Liver (tissue), 9 donors: Measurements from ENCODE around the gene TMEM245. TPM values are rescaled to one million over a fixed set of nuclear protein-coding genes. Genes with fewer than 3 reads are reported as not detected.

Source experiments
- DNase-seq: peaks from one replicate; pipeline ENCODE4 v3.0.0-alpha.2; 2017; ENCODE audit warnings: low spot score
- H3K27ac ChIP-seq, 2 donors: one replicate each; pipeline ENCODE4 v1.7.0; 2013; ENCODE audit warnings: inconsistent platforms in 2 of 2, low read length in 2 of 2, control low read depth in 1 of 2, low read depth in 1 of 2, mild to moderate bottlenecking in 1 of 2
- H3K27me3 ChIP-seq, 4 donors: one replicate each; pipeline versions ENCODE4 v1.6.1 to v1.7.0; 2013; ENCODE audit warnings: low read length in 3 of 4, inconsistent platforms in 1 of 4, mild to moderate bottlenecking in 1 of 4, moderate library complexity in 1 of 4; ENCODE audit not compliant: control insufficient read depth in 4 of 4, insufficient read depth in 4 of 4
- H3K36me3 ChIP-seq, 4 donors: one replicate each; pipeline versions ENCODE4 v1.6.1 to v1.7.0; 2013; ENCODE audit warnings: low read length in 3 of 4, mild to moderate bottlenecking in 3 of 4, low read depth in 1 of 4, moderate library complexity in 1 of 4; ENCODE audit not compliant: control insufficient read depth in 4 of 4, insufficient read depth in 3 of 4
- H3K4me1 ChIP-seq, 4 donors: one replicate each; pipeline versions ENCODE4 v1.6.1 to v1.7.0; 2013; ENCODE audit warnings: low read length in 3 of 4, mild to moderate bottlenecking in 3 of 4, moderate library complexity in 1 of 4; ENCODE audit not compliant: control insufficient read depth in 4 of 4, insufficient read depth in 4 of 4
- H3K4me3 ChIP-seq, 3 donors: one replicate each; pipeline versions ENCODE4 v1.6.1 to v1.7.0; 2013; ENCODE audit warnings: low read length in 3 of 3, control low read depth in 1 of 3, low read depth in 1 of 3, mild to moderate bottlenecking in 1 of 3
- H3K9ac ChIP-seq, 2 donors: one replicate each; pipeline ENCODE4 v1.7.0; 2013; ENCODE audit warnings: low read length in 2 of 2, mild to moderate bottlenecking in 2 of 2, moderate library complexity in 2 of 2, control low read depth in 1 of 2, low read depth in 1 of 2
- H3K9me3 ChIP-seq, 4 donors: one replicate each; pipeline versions ENCODE4 v1.6.1 to v1.7.0; 2013; ENCODE audit warnings: low read length in 3 of 4; ENCODE audit not compliant: control insufficient read depth in 4 of 4
- EGR1 ChIP-seq, 2 donors: IDR thresholded peaks; 2 replicates each; pipeline ENCODE4 v1.6.1; 2016 to 2018; ENCODE audit warnings: antibody characterized with exemption in 2 of 2, low read depth in 2 of 2
- FOXA2 ChIP-seq: IDR thresholded peaks from 2 replicates; pipeline ENCODE4 v1.6.1; 2016; ENCODE audit warnings: antibody characterized with exemption
- GABPA ChIP-seq, 2 donors: IDR thresholded peaks in 1 of 2; conservative IDR thresholded peaks in 1 of 2; 2 replicates each; pipeline ENCODE4 v1.6.1; 2016; ENCODE audit warnings: antibody characterized with exemption in 2 of 2, mild to moderate bottlenecking in 1 of 2, moderate library complexity in 1 of 2
- JUND ChIP-seq, 2 donors: IDR thresholded peaks; 2 replicates each; pipeline ENCODE4 v1.6.1; 2016; ENCODE audit warnings: antibody characterized with exemption in 2 of 2
- RXRA ChIP-seq, 2 donors: IDR thresholded peaks; 2 replicates each; pipeline ENCODE4 v1.6.1; 2017 to 2018; ENCODE audit warnings: antibody characterized with exemption in 2 of 2, mild to moderate bottlenecking in 1 of 2
- TAF1 ChIP-seq: conservative IDR thresholded peaks from 2 replicates; pipeline ENCODE4 v1.6.1; 2016; ENCODE audit warnings: antibody characterized with exemption, mild to moderate bottlenecking
- YY1 ChIP-seq: IDR thresholded peaks from 2 replicates; pipeline ENCODE4 v1.6.1; 2016; ENCODE audit warnings: antibody characterized with exemption, mild to moderate bottlenecking
- ZBTB33 ChIP-seq: IDR thresholded peaks from 2 replicates; pipeline ENCODE4 v1.6.1; 2016; ENCODE audit warnings: antibody characterized with exemption
- WGBS: extraction: QIAGEN DNeasy Blood & Tissue Kit; methylation state at CpG from one replicate; pipeline ENCODE4 v1.1.7; 2013; 5-methylcytosine and 5-hydroxymethylcytosine counted together
- polyA plus RNA-seq, 2 donors: library from polyadenylated mRNA; stranded (reverse) in 1 of 2; unstranded in 1 of 2; fragments of 200-250 nt in 1 of 2; fragments of >200 nt in 1 of 2; fragmentation: Nextera tagmentation in 1 of 2; extraction: Ambion mirVana in 1 of 2; gene quantifications; one replicate each; pipeline versions ENCODE4 v1.2.1 to v1.2.3, GENCODE V29; 2013 to 2015
- total RNA-seq, 2 donors: library from RNA; depleted of rRNA; stranded (reverse); fragments of >200 nt; gene quantifications; one replicate each; pipeline ENCODE4 v1.2.3, GENCODE V29; 2014
- TF ChIP-seq, protein P1 (sequence below): fragments of 150-350 bp; IDR thresholded peaks from 2 replicates; pipeline ENCODE4 v1.5.1; 2017; ENCODE audit warnings: improper control_type of control experiment, low read depth, low read length; ENCODE audit not compliant: missing input control
- TF ChIP-seq, protein P2 (sequence below): IDR thresholded peaks from 2 replicates; pipeline ENCODE4 v1.6.1; 2016; ENCODE audit warnings: antibody characterized with exemption
- donor health status: healthy.
- donor health status: healthy.
- donor health status: healthy.
- donor health status: healthy.
- donor health status: healthy.

The TMEM245 gene
- total and polyA plus RNA-seq, 4 donors: 13.7 to 75.3 (median 31.2) TPM

- Histone ChIP-seq H3K36me3 (no peaks in the 10 kb centered on the region), H3K9ac (no peak overlapping the region), H3K9me3 (peaks cover 0 to 10% (median 0%) of the 10 kb centered on the region in 4 donors), H3K4me3 (no peak overlapping the region), H3K27ac (no peak overlapping the region), H3K27me3 (no peaks in the 10 kb centered on the region), H3K4me1 (no peaks in the 10 kb centered on the region)
- no peak for DNase-seq
- WGBS: 87% methylated on average over 8 of the region's 8 CpGs
- TF ChIP-seq ZBTB33 (no peak), JUND (IDR thresholded peaks at IDR 0.05) (no peak), GABPA (IDR thresholded peaks at IDR 0.05 in 1 of 2, conservative IDR thresholded peaks at IDR 0.05 in 1 of 2) (no peak), YY1 (no peak), EGR1 (IDR thresholded peaks at IDR 0.05; ENCODE audit: low read depth in 2 of 2) (no peak), RXRA (IDR thresholded peaks at IDR 0.05) (no peak)
- TF ChIP-seq, protein P1, sequence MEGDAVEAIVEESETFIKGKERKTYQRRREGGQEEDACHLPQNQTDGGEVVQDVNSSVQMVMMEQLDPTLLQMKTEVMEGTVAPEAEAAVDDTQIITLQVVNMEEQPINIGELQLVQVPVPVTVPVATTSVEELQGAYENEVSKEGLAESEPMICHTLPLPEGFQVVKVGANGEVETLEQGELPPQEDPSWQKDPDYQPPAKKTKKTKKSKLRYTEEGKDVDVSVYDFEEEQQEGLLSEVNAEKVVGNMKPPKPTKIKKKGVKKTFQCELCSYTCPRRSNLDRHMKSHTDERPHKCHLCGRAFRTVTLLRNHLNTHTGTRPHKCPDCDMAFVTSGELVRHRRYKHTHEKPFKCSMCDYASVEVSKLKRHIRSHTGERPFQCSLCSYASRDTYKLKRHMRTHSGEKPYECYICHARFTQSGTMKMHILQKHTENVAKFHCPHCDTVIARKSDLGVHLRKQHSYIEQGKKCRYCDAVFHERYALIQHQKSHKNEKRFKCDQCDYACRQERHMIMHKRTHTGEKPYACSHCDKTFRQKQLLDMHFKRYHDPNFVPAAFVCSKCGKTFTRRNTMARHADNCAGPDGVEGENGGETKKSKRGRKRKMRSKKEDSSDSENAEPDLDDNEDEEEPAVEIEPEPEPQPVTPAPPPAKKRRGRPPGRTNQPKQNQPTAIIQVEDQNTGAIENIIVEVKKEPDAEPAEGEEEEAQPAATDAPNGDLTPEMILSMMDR: no peak
These were observed 37.0 kb upstream of the TMEM245 start for GRCh38 chr9:109156708-109157107.

DNA sequence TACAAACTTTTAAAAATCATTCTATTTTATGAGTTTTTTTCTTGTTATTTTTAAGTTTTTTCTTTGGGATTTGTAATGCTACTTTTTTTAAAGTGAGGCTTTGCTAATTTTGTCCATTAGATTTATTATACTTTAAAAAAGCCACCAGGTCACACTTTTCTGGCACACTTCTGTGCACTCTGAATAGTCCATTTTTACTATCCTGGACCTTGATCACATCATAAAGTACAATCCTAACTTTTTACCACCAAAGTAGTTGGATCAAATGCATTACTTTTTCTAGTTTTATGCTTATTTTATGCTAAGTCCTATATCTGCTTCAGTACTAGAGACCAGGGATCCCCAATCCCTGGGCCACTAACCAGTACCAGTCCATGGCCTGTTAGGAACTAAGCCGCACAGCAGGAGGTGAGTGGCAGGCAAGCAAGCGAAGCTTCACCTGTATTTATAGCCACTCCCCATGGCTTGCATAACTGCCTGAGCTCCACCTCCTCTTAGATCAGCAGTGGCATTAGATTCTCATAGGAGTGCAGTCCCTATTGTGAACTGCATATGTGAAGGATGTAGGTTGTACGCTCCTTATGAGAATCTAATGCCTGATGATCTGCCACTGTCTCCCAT is 31.3 kb upstream of the TMEM245 start:
- no peaks in the 10 kb centered on the region for H3K27me3 ChIP-seq
- no peaks in the 10 kb centered on the region for H3K36me3 ChIP-seq
- TF ChIP-seq, protein P2, sequence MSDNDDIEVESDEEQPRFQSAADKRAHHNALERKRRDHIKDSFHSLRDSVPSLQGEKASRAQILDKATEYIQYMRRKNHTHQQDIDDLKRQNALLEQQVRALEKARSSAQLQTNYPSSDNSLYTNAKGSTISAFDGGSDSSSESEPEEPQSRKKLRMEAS: no peak
- TF ChIP-seq, protein P1: no peak
- no peak for TF ChIP-seq GABPA (IDR thresholded peaks at IDR 0.05 in 1 of 2, conservative IDR thresholded peaks at IDR 0.05 in 1 of 2)
- no peak for TF ChIP-seq TAF1
- TF ChIP-seq FOXA2: no peak
- TF ChIP-seq EGR1 (IDR thresholded peaks at IDR 0.05; ENCODE audit: low read depth in 2 of 2): no peak
- peaks cover 0 to 10% (median 0%) of the 10 kb centered on the region in 4 donors for H3K9me3 ChIP-seq
- no peaks in the 10 kb centered on the region for H3K4me1 ChIP-seq
- H3K9ac ChIP-seq: no peak overlapping the region
- H3K4me3 ChIP-seq: no peak overlapping the region
- DNase-seq: no peak
- H3K27ac ChIP-seq: no peak overlapping the region
- 77% methylated on average over 3 of the region's 3 CpGs for WGBS
